HG02885 (cell line): ENCODE measurements around the gene ARID5B.

Experiments used
- ATAC-seq: cut with Tn5 transposase; IDR thresholded peaks from one replicate; pipeline ENCODE4 v1.9.1; 2021; ENCODE audit warnings: mild to moderate bottlenecking; ENCODE audit not compliant: unreplicated experiment, poor library complexity

ARID5B gene

DNA sequence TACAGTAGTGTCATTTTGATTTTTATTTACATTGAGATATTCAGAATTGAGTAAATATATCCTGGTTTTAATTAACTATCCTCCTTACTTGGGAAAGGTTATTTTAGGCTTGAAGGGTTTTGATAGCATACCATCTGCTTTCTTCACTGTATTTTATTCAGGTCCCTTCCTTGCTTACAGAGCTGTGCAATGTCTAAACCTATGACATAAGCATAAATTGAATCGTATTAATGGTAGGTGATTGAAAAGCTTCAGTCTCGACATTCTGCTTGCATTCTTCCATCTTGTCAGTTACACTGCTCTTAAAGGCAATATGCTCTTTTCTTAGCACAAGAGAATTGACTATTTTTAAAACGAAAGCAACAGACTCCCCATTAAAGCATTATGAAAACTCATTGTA is 102.5 kb downstream of the ARID5B start:
- ATAC-seq, result no peak

GRCh38 chr10:62005281-62005680 is 103.8 kb downstream of the ARID5B start:
- ATAC-seq, result no peak

- no peak for ATAC-seq
Measured at GRCh38 chr10:62005687-62006086, 104.2 kb downstream of the ARID5B start.

- no peak for ATAC-seq
Measured at GRCh38 chr10:62007145-62007544, 105.6 kb downstream of the ARID5B start.

GRCh38 chr10:62008196-62008595 is 106.7 kb downstream of the ARID5B start:
- ATAC-seq, result no peak

- no peak for ATAC-seq
Measured at GRCh38 chr10:62008946-62009345, 107.4 kb downstream of the ARID5B start.

DNA sequence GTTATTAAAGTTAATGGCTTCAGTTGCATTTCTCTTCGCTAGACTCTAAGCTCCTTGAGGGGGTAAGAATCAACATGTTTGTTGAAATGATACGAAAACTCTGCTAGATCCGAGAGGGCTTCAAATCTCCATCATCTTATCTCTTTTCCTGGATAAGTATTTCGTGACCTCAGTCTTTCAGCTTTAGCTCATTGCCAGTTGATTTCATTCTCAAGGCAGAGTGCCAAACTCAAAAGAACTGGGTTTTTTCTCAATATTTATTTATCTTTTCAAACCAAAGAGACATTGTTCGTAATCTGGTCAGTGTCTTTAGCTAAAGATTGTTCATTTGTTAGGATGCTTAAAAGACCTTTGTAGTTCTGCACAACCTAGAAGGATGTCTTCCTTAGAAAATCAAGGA is 108.9 kb downstream of the ARID5B start:
- ATAC-seq, result no peak

DNA sequence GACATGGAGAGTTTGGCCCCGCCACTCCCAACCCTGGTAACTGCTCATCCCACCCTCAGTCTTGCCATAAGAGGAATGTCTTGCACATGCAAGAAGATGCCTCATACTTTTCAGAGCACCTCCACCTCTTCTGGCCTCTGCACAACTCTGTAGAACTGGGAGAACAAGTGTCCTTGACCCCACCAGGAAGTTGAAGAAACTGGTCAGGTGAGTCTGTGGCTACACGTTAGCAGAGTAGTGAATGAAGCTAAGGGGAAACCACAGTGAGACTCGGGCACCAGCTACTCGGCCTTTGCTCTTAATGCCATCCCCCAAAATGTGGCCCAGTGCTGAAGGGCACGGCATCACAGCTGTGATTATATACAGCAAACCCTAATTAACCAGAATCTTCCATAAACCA is 110.1 kb downstream of the ARID5B start:
- ATAC-seq, result no peak

- no peak for ATAC-seq
Measured at GRCh38 chr10:62012318-62012717, 110.8 kb downstream of the ARID5B start.

- no peak for ATAC-seq
Measured at GRCh38 chr10:62014510-62014909, 113.0 kb downstream of the ARID5B start.

GRCh38 chr10:62015994-62016393 is 114.5 kb downstream of the ARID5B start:
- ATAC-seq, result no peak

DNA sequence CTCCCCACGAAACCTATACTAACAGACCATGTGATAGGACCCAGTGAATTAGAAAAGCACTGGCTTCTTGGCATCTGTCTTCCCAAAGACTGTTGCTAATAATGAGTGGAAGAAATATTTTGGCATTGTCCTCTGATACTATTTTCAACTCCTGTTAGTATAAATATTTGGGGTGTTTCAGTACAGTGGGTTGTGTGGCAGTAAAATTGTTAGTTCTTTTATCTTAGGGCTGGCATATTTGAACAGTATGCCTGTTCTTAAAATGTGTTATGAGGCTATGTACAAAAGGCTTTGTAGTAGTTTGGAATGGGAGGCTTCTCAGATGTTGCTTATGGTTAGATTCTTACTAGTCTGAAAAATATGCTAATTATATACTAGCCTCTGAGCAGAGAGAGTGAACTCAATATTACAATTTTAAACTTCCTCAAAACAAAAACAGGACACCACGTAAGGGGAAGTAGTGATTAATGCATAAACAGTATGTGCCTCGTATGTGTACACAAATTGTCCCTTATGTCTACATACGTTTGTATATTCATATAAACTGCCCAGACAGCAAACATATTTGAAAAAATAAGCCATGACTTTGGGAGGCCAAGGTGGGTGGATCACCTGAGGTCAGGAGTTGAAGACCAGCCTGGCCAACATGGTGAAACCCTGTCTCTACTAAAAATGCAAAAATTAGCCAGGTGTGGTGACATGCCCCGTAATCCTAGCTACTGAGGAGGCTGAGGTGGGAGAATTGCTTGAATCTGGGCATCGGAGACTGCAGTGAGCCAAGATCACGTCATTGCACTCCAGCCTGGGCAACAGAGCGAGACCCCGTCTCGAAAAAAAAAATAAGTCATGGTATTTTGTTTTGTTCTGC is 115.4 kb downstream of the ARID5B start:
- ATAC-seq, result peak; percentile 73

GRCh38 chr10:62017491-62017870 is 116.0 kb downstream of the ARID5B start:
- ATAC-seq, result no peak

DNA sequence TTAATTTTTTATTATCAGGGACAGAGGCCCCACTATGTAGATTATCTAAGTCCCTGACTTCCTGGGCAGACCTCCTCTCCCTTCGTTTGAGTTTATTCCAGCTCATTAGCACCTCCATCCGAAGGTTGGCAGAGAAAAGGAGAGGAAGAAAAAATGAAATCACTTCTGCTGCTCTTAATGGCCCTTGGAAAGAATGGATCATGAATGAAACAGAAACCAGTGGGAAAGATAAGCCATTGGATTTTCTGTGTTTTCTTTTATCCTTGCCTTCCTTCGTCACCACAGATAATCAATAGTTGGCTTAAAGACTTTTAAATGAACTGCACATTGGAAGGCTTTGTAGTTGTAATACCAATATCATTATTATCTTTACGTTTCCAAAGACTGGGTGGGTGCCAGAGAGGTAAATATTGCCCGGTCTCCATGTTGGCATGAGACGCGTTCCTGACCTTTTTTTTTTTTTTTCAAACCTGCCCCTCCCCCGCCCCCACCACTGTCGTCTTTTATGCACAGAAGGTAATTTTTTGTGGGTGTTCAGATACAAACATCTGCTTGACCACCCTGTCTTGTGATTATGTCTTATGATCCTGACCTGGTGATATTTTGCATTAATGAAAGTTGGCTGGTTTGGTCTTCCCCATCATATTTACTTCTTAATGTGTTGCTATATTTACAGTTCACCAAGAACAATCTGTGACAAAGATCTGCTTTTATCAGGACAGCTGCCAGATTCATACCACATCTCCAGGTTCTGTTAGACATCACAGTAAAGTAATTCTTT is 116.8 kb downstream of the ARID5B start:
- no peak for ATAC-seq

- ATAC-seq, result no peak
Measured at GRCh38 chr10:62019013-62019684, 117.7 kb downstream of the ARID5B start.

DNA sequence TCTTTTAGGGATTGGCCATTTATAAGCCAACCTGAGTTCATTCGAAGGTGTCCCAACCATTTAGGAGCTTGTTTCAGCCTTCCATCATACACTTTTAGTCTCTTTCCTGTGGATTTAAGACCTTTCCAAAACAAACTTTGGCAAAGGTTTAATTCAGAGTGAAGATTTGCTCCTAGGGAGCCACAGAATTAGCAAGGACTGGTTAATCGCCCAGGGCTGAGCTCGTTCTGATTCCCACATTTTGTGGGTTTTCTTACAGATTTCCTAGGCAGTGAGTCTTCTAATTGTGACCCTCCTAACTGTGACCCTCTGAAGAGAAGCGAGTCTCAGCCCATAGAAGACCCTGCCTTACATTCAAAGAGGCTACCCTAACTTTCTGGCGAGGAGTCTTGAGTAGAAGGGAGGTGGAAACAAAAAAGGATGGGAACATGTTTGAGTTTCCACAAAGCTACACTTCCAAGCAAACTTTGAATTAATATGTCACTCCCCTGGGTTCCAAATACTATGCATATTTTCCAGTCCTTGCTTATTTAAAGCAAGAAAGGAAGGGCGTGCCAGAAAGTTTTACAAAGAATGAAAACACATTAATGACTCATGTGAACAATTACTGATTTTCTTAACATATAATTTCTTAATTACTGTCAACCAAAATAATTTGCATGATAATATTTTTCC is 118.3 kb downstream of the ARID5B start:
- ATAC-seq, result no peak

GRCh38 chr10:62021128-62021665 is 119.7 kb downstream of the ARID5B start:
- no peak for ATAC-seq

DNA sequence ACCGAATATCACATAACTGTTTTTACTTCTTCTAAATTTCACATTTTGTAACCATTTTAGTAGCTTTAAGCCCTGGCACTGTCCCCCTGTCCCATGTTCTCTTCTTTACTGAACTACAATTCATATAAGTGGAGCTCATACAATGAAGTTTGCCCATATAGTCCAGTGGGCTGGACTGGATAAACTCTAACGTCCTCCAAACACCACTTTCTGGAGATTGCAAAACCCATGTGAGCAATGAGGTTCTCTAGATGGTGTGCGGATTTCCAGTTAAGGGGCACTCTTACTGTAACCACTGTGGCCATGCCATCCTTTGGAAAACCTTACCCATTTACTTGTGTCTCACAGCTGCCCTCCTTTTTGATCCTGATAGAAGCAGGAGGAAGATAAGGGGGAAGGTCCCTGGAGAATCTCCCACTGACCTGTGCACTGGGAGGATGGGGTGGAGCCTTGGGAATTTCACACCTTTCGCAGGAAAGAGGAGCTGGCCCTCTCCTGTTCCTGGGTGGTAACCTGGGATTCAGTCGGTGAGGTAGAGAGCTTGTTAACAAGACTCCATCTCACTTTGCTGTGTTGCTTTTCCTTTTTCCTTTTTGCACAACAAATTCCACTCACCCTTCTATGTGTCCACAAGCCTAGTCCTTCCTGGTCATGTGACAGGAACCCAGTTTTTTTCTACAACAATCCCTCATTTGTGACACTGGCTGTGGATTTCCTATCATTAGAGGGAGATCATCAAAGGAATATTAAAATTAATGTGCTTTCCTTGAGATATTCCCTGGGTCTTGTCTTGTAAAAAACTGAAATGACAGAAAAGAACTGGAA is 120.7 kb downstream of the ARID5B start:
- no peak for ATAC-seq

DNA sequence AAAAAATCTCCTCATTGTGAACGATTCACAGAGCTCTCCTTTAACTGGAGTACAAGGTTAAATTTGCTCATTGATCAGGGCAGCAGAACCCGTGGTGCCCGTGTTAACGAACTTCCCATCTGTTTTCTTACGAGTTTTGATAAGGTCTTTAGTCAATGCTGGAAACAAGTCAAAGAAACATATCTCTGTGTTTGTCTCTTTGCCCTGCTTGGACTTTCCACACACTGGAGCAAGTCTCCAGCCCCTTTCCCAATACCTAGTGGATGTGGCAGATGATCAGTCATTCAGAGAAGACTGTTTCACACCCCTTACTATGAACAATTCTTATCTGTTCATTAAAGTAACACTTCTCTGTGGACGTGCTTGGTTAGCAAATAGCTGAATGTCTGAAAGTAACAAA is 121.3 kb downstream of the ARID5B start:
- ATAC-seq, result no peak
